Astrocyte (in vitro differentiated cells and primary cell): Measurements from ENCODE around the gene ITPKB. TPM values are rescaled to one million over a fixed set of nuclear protein-coding genes. Genes with fewer than 3 reads are reported as not detected.

ENCODE experiments used
- DNase-seq: peaks from one replicate; pipeline ENCODE4 v3.0.0-alpha.2; 2010; ENCODE audit warnings: low read depth
- FAIRE-seq: peaks from 2 replicates; lab custom pipeline; 2011; peaks lifted over from hg19 to GRCh38; lab: Jason Lieb, UNC
- H2AFZ ChIP-seq: 2 replicates; pipeline ENCODE4 v1.6.0; 2012; ENCODE audit warnings: low read depth, low read length, inconsistent platforms
- H3K27ac ChIP-seq: 2 replicates; pipeline ENCODE4 v1.5.1; 2011; ENCODE audit warnings: low read depth, low read length, inconsistent platforms
- H3K27me3 ChIP-seq: 2 replicates; pipeline ENCODE4 v1.6.0; 2011; ENCODE audit warnings: low read length, inconsistent platforms; ENCODE audit not compliant: insufficient read depth
- H3K36me3 ChIP-seq: 2 replicates; pipeline ENCODE4 v1.5.1; 2011; ENCODE audit warnings: low read length, inconsistent platforms; ENCODE audit not compliant: insufficient read depth
- H3K4me1 ChIP-seq: 2 replicates; pipeline ENCODE4 v1.5.1; 2011; ENCODE audit warnings: low read length, inconsistent platforms; ENCODE audit not compliant: insufficient read depth
- H3K4me2 ChIP-seq: 2 replicates; pipeline ENCODE4 v1.6.0; 2012; ENCODE audit warnings: low read length, inconsistent platforms
- H3K4me3 ChIP-seq: 2 replicates; pipeline ENCODE4 v1.5.1; 2011; ENCODE audit warnings: low read depth, mild to moderate bottlenecking, low read length, inconsistent platforms; ENCODE audit not compliant: insufficient read depth
- H3K79me2 ChIP-seq: 2 replicates; pipeline ENCODE4 v1.6.0; 2012; ENCODE audit warnings: mild to moderate bottlenecking, low read length, inconsistent platforms; ENCODE audit not compliant: insufficient read depth
- H3K9ac ChIP-seq: 2 replicates; pipeline ENCODE4 v1.6.0; 2012; ENCODE audit warnings: mild to moderate bottlenecking, low read length, inconsistent platforms
- H3K9me3 ChIP-seq: 2 replicates; pipeline ENCODE4 v1.5.1; 2012; ENCODE audit warnings: low read depth, mild to moderate bottlenecking, low read length, inconsistent platforms; ENCODE audit not compliant: insufficient read depth
- H4K20me1 ChIP-seq: 2 replicates; pipeline ENCODE4 v1.6.0; 2012; ENCODE audit warnings: low read length, inconsistent platforms; ENCODE audit not compliant: insufficient read depth
- H3K27ac Mint-ChIP-seq: one replicate; pipeline ENCODE4 v1.8.0; 2021; ENCODE audit warnings: mild to moderate bottlenecking, mixed read lengths; ENCODE audit not compliant: unreplicated experiment
- H3K27me3 Mint-ChIP-seq: one replicate; pipeline ENCODE4 v1.8.0; 2021; ENCODE audit warnings: low read depth, mixed read lengths; ENCODE audit not compliant: unreplicated experiment
- H3K36me3 Mint-ChIP-seq: one replicate; pipeline ENCODE4 v1.8.0; 2021; ENCODE audit warnings: low read depth, mixed read lengths; ENCODE audit not compliant: unreplicated experiment
- H3K4me1 Mint-ChIP-seq: one replicate; pipeline ENCODE4 v1.8.0; 2021; ENCODE audit warnings: low read depth, mixed read lengths; ENCODE audit not compliant: unreplicated experiment
- H3K4me3 Mint-ChIP-seq: one replicate; pipeline ENCODE4 v1.8.0; 2021; ENCODE audit warnings: mild to moderate bottlenecking, moderate library complexity, mixed read lengths; ENCODE audit not compliant: unreplicated experiment
- H3K9me3 Mint-ChIP-seq: one replicate; pipeline ENCODE4 v1.8.0; 2021; ENCODE audit warnings: mild to moderate bottlenecking, mixed read lengths; ENCODE audit not compliant: unreplicated experiment
- CTCF ChIP-seq: IDR thresholded peaks from 2 replicates; pipeline ENCODE4 v1.5.1; 2011; ENCODE audit warnings: low read depth, mild to moderate bottlenecking, inconsistent platforms, low read length, moderate library complexity; ENCODE audit not compliant: insufficient read depth
- EZH2 ChIP-seq: IDR thresholded peaks from 2 replicates; pipeline ENCODE4 v1.6.1; 2012; ENCODE audit warnings: mild to moderate bottlenecking, low read length, inconsistent platforms; ENCODE audit not compliant: insufficient read depth
- total RNA-seq: library from RNA; stranded (reverse); gene quantifications from 2 replicates; pipeline ENCODE4 v1.2.1, GENCODE V29; 2021

The ITPKB gene
- total RNA-seq, 1 donor from 2014 or later, result 10.5 TPM

- no peaks in the 10 kb centered on the region for H4K20me1 ChIP-seq
- H3K27me3 ChIP-seq, result no peaks in the 10 kb centered on the region
- Mint-ChIP-seq H3K36me3 (peaks cover 6% of the 10 kb centered on the region), H3K27me3 (peaks cover 14% of the 10 kb centered on the region), H3K27ac (no peak overlapping the region), H3K9me3 (no peaks in the 10 kb centered on the region), H3K4me1 (peaks cover 37% of the 10 kb centered on the region), H3K4me3 (no peak overlapping the region)
- H3K36me3 ChIP-seq, result no peaks in the 10 kb centered on the region
- no peak overlapping the region for H3K9ac ChIP-seq
- FAIRE-seq (no peak), DNase-seq (no peak)
- H3K4me3 ChIP-seq, result no peak overlapping the region
- H3K4me2 ChIP-seq, result no peak overlapping the region
- H3K4me1 ChIP-seq, result peaks cover 43% of the 10 kb centered on the region
- H3K27ac ChIP-seq, result no peak overlapping the region
- no peak overlapping the region for H2AFZ ChIP-seq
- no peaks in the 10 kb centered on the region for H3K9me3 ChIP-seq
- H3K79me2 ChIP-seq, result no peaks in the 10 kb centered on the region
- TF ChIP-seq CTCF, result no peak
- TF ChIP-seq EZH2, result no peak
Observed at GRCh38 chr1:226652613-226653012, 86.5 kb downstream of the ITPKB start.

GRCh38 chr1:226651732-226652105 lies 87.4 kb downstream of the ITPKB start:
- no peak for FAIRE-seq
- peaks cover 29% of the 10 kb centered on the region for H3K4me1 Mint-ChIP-seq
- TF ChIP-seq CTCF, result no peak
- no peak for TF ChIP-seq EZH2

GRCh38 chr1:226651041-226651731 lies 87.9 kb downstream of the ITPKB start:
- DNase-seq, result no peak
- Mint-ChIP-seq H3K36me3 (peaks cover 6% of the 10 kb centered on the region), H3K27me3 (peaks cover 14% of the 10 kb centered on the region), H3K4me1 (peaks cover 24% of the 10 kb centered on the region), H3K4me3 (no peak overlapping the region), H3K9me3 (no peaks in the 10 kb centered on the region), H3K27ac (no peak overlapping the region)
- H3K4me3 ChIP-seq, result no peak overlapping the region
- H3K36me3 ChIP-seq, result no peaks in the 10 kb centered on the region
- no peak for FAIRE-seq
- no peak overlapping the region for H3K9ac ChIP-seq
- no peak overlapping the region for H2AFZ ChIP-seq
- TF ChIP-seq CTCF, result no peak
- TF ChIP-seq EZH2, result no peak
- H3K9me3 ChIP-seq, result no peaks in the 10 kb centered on the region
- no peaks in the 10 kb centered on the region for H4K20me1 ChIP-seq
- H3K4me1 ChIP-seq, result peaks cover 32% of the 10 kb centered on the region
- no peaks in the 10 kb centered on the region for H3K79me2 ChIP-seq
- H3K4me2 ChIP-seq, result no peak overlapping the region
- no peak overlapping the region for H3K27ac ChIP-seq
- H3K27me3 ChIP-seq, result no peaks in the 10 kb centered on the region

More at GRCh38 chr1:226651732-226652105, 87.4 kb downstream of the ITPKB start:
- H3K4me3 Mint-ChIP-seq, result no peak overlapping the region
- Histone ChIP-seq H3K9ac (no peak overlapping the region), H4K20me1 (no peaks in the 10 kb centered on the region), H3K4me3 (no peak overlapping the region), H2AFZ (no peak overlapping the region), H3K9me3 (no peaks in the 10 kb centered on the region), H3K4me1 (peaks cover 34% of the 10 kb centered on the region), H3K4me2 (no peak overlapping the region), H3K27ac (no peak overlapping the region), H3K27me3 (no peaks in the 10 kb centered on the region), H3K36me3 (no peaks in the 10 kb centered on the region), H3K79me2 (no peaks in the 10 kb centered on the region)
- H3K27ac Mint-ChIP-seq, result no peak overlapping the region
- H3K36me3 Mint-ChIP-seq, result peaks cover 6% of the 10 kb centered on the region
- peaks cover 14% of the 10 kb centered on the region for H3K27me3 Mint-ChIP-seq
- no peaks in the 10 kb centered on the region for H3K9me3 Mint-ChIP-seq
- DNase-seq, result no peak
